Progenitor cell of endocrine pancreas (in vitro differentiated cells): Measurements from ENCODE around the gene POC5. TPM values are rescaled to one million over a fixed set of nuclear protein-coding genes. Genes with fewer than 3 reads are reported as not detected.
"Not testable (repeated sequence)": the region's sequence is repeated elsewhere in the genome, so short reads cannot be mapped to it uniquely, and the experiment has no call there.

Source experiments
- DNase-seq: peaks from one replicate; pipeline ENCODE4 v3.0.0; 2021; ENCODE audit warnings: low spot score; ENCODE audit not compliant: unreplicated experiment
- H3K27ac Mint-ChIP-seq: 2 replicates; pipeline ENCODE4 v1.8.0; 2021; ENCODE audit warnings: mild to moderate bottlenecking, moderate library complexity, mixed read lengths
- H3K27me3 Mint-ChIP-seq: 2 replicates; pipeline ENCODE4 v1.8.0; 2021; ENCODE audit warnings: mixed read lengths
- H3K36me3 Mint-ChIP-seq: 2 replicates; pipeline ENCODE4 v1.8.0; 2022; ENCODE audit warnings: mixed read lengths; ENCODE audit not compliant: insufficient read depth
- H3K4me1 Mint-ChIP-seq: 2 replicates; pipeline ENCODE4 v1.8.0; 2021; ENCODE audit warnings: low read depth, mixed read lengths
- H3K4me3 Mint-ChIP-seq: 2 replicates; pipeline ENCODE4 v1.8.0; 2021; ENCODE audit warnings: low read depth, mild to moderate bottlenecking, moderate library complexity, mixed read lengths
- H3K9me3 Mint-ChIP-seq: 2 replicates; pipeline ENCODE4 v1.8.0; 2021; ENCODE audit warnings: low read depth, mixed read lengths
- total RNA-seq: library from RNA; stranded (reverse); gene quantifications from 2 replicates; pipeline ENCODE4 v1.2.1, GENCODE V29; 2021
- TF ChIP-seq, protein P1 (sequence below): fragments of 200-600 bp; sonication (generic); IDR thresholded peaks from one replicate; pipeline ENCODE4 v1.5.0; 2021; ENCODE audit warnings: antibody characterized with exemption, mild to moderate bottlenecking; ENCODE audit not compliant: unreplicated experiment

Gene POC5
- total RNA-seq, 1 donor from 2014 or later: 16.2 TPM

DNA sequence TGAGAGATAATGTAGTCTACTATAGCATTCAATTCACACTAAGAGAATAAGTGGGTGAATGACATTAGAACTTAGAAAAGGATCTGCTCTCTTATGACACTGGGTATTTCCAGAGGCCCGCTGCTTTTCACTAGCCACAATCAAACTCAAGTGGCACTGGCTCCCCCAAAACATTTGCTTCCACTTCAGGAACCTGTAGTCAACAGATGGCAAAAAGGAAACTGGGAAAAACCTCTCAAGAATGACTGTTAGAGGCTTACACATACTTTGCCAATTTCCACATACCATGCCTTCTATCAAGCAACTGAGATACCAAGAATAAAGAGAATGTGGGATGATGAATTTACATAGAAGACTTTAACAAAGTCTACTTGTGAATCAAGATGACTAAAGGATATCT, 11.2 kb downstream of the POC5 start:
- H3K27ac Mint-ChIP-seq: no peak overlapping the region
- no peak for DNase-seq
- no peak overlapping the region for H3K4me3 Mint-ChIP-seq
- TF ChIP-seq, protein P1, sequence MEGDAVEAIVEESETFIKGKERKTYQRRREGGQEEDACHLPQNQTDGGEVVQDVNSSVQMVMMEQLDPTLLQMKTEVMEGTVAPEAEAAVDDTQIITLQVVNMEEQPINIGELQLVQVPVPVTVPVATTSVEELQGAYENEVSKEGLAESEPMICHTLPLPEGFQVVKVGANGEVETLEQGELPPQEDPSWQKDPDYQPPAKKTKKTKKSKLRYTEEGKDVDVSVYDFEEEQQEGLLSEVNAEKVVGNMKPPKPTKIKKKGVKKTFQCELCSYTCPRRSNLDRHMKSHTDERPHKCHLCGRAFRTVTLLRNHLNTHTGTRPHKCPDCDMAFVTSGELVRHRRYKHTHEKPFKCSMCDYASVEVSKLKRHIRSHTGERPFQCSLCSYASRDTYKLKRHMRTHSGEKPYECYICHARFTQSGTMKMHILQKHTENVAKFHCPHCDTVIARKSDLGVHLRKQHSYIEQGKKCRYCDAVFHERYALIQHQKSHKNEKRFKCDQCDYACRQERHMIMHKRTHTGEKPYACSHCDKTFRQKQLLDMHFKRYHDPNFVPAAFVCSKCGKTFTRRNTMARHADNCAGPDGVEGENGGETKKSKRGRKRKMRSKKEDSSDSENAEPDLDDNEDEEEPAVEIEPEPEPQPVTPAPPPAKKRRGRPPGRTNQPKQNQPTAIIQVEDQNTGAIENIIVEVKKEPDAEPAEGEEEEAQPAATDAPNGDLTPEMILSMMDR: no peak
- H3K36me3 Mint-ChIP-seq: peaks cover 16% of the 10 kb centered on the region
- H3K27me3 Mint-ChIP-seq: no peaks in the 10 kb centered on the region
- H3K9me3 Mint-ChIP-seq: no peaks in the 10 kb centered on the region
- no peaks in the 10 kb centered on the region for H3K4me1 Mint-ChIP-seq

DNA sequence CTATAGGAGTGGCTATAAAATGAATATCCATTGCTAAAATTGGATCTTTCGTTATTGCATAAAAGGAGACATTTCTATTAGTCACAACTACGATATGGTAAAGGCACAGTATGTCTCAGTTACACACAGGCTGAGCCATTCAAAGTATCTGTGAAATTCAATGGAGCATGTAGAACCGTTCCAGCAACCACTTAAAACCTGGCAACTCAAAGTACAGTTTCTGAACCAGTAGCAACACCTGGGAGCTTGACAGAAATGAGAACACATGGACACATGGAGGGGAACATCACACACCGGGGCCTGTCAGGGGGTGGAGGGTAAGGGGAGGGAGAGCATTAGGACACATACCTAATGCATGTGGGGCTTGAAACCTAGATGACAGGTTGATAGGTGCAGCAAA, 15.4 kb downstream of the POC5 start:
- no peaks in the 10 kb centered on the region for H3K27me3 Mint-ChIP-seq
- TF ChIP-seq, protein P1: no peak
- H3K4me3 Mint-ChIP-seq: no peak overlapping the region
- H3K4me1 Mint-ChIP-seq: no peaks in the 10 kb centered on the region
- no peaks in the 10 kb centered on the region for H3K9me3 Mint-ChIP-seq
- peaks cover 24% of the 10 kb centered on the region for H3K36me3 Mint-ChIP-seq
- no peak for DNase-seq
- no peak overlapping the region for H3K27ac Mint-ChIP-seq

GRCh38 chr5:75695472-75696351, 21.5 kb downstream of the POC5 start:
- H3K4me1 Mint-ChIP-seq, H3K9me3 Mint-ChIP-seq, H3K27ac Mint-ChIP-seq, H3K4me3 Mint-ChIP-seq, H3K27me3 Mint-ChIP-seq, DNase-seq: not testable (repeated sequence)
- peaks cover 17% of the 10 kb centered on the region for H3K36me3 Mint-ChIP-seq

GRCh38 chr5:75694781-75695180, 22.5 kb downstream of the POC5 start:
- no peak overlapping the region for H3K4me3 Mint-ChIP-seq
- TF ChIP-seq, protein P1: no peak
- H3K4me1 Mint-ChIP-seq: no peaks in the 10 kb centered on the region
- no peak overlapping the region for H3K27ac Mint-ChIP-seq
- H3K9me3 Mint-ChIP-seq: no peaks in the 10 kb centered on the region
- DNase-seq: no peak
- no peaks in the 10 kb centered on the region for H3K27me3 Mint-ChIP-seq
- peaks cover 17% of the 10 kb centered on the region for H3K36me3 Mint-ChIP-seq

- peaks cover 11% of the 10 kb centered on the region for H3K36me3 Mint-ChIP-seq
- TF ChIP-seq, protein P1: no peak
Observed at GRCh38 chr5:75690669-75691068, 26.6 kb downstream of the POC5 start.

DNA sequence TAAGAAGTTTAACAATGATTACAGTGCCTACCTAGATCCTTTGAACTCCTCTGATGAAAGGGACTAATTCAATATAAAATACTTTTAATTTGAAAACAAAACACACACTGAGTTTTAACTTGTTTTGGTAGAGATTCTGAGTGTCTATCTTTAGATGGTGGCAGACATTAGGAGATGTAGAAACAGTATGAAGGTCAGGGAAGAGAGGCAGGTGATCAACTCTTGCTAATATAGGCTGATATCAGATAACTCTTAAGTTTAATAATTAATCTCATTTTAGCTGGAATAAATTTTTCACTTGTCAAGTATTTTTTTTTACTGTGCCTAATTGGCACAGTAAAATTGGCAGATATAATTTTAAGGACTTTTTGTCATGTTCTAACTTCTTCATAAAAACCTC, 30.8 kb downstream of the POC5 start:
- peaks cover 4% of the 10 kb centered on the region for H3K36me3 Mint-ChIP-seq
- no peaks in the 10 kb centered on the region for H3K4me1 Mint-ChIP-seq
- no peaks in the 10 kb centered on the region for H3K27me3 Mint-ChIP-seq
- no peak overlapping the region for H3K4me3 Mint-ChIP-seq
- H3K27ac Mint-ChIP-seq: no peak overlapping the region
- H3K9me3 Mint-ChIP-seq: no peaks in the 10 kb centered on the region
- DNase-seq: no peak
- TF ChIP-seq, protein P1: no peak

More at GRCh38 chr5:75690669-75691068, 26.6 kb downstream of the POC5 start:
- no peaks in the 10 kb centered on the region for H3K4me1 Mint-ChIP-seq
- H3K27me3 Mint-ChIP-seq: no peaks in the 10 kb centered on the region
- no peak overlapping the region for H3K27ac Mint-ChIP-seq
- H3K4me3 Mint-ChIP-seq: no peak overlapping the region
- no peak for DNase-seq
- H3K9me3 Mint-ChIP-seq: no peaks in the 10 kb centered on the region
